H9 (cell line): ENCODE measurements around the gene EIF4E3. TPM values are rescaled to one million over a fixed set of nuclear protein-coding genes. Genes with fewer than 3 reads are reported as not detected.

Source experiments
- DNase-seq: peaks from one replicate; pipeline ENCODE4 v3.0.0-alpha.2; 2017
- H2AFZ ChIP-seq: one replicate; pipeline ENCODE4 v1.6.1; 2013; ENCODE audit warnings: mild to moderate bottlenecking, low read length, control low read depth, moderate library complexity
- H2AK5ac ChIP-seq: 2 replicates; pipeline ENCODE4 v1.6.1; 2013; ENCODE audit warnings: low read length, control low read depth, mixed read lengths; ENCODE audit not compliant: insufficient read length
- H2BK120ac ChIP-seq: one replicate; pipeline ENCODE4 v1.6.1; 2013; ENCODE audit warnings: low read depth, mild to moderate bottlenecking, low read length, control low read depth, inconsistent platforms; ENCODE audit not compliant: poor library complexity, severe bottlenecking
- H2BK12ac ChIP-seq: 2 replicates; pipeline ENCODE4 v1.6.1; 2013; ENCODE audit warnings: low read length, control low read depth, mixed read lengths, low read depth; ENCODE audit not compliant: insufficient read length
- H2BK15ac ChIP-seq: 2 replicates; pipeline ENCODE4 v1.6.1; 2013; ENCODE audit warnings: low read depth, low read length, control low read depth
- H2BK20ac ChIP-seq: one replicate; pipeline ENCODE4 v1.6.1; 2013; ENCODE audit warnings: low read depth, mild to moderate bottlenecking, low read length, control low read depth, inconsistent platforms; ENCODE audit not compliant: poor library complexity, severe bottlenecking
- H2BK5ac ChIP-seq: 2 replicates; pipeline ENCODE4 v1.6.1; 2013; ENCODE audit warnings: low read length, control low read depth, mixed read lengths; ENCODE audit not compliant: insufficient read length
- H3K14ac ChIP-seq: 2 replicates; pipeline ENCODE4 v1.6.1; 2013; ENCODE audit warnings: low read length, control low read depth; ENCODE audit not compliant: insufficient read depth
- H3K18ac ChIP-seq: 2 replicates; pipeline ENCODE4 v1.6.1; 2013; ENCODE audit warnings: low read depth, mild to moderate bottlenecking, mixed read lengths, low read length, control low read depth; ENCODE audit not compliant: insufficient read length
- H3K23ac ChIP-seq: 2 replicates; pipeline ENCODE4 v1.6.1; 2013; ENCODE audit warnings: low read length, control low read depth, mixed read lengths, low read depth; ENCODE audit not compliant: insufficient read length
- H3K23me2 ChIP-seq: 2 replicates; pipeline ENCODE4 v1.6.1; 2013; ENCODE audit warnings: low read depth, mild to moderate bottlenecking, mixed read lengths, low read length, control low read depth; ENCODE audit not compliant: insufficient read length, poor library complexity, severe bottlenecking
- H3K27ac ChIP-seq: 2 replicates; pipeline ENCODE4 v1.5.1; 2013; ENCODE audit warnings: low read length, control low read depth, mixed read lengths, low read depth; ENCODE audit not compliant: insufficient read length
- H3K27me3 ChIP-seq: 2 replicates; pipeline ENCODE4 v1.6.1; 2013; ENCODE audit warnings: low read length, control low read depth, inconsistent platforms; ENCODE audit not compliant: insufficient read depth
- H3K4ac ChIP-seq: 2 replicates; pipeline ENCODE4 v1.6.1; 2013; ENCODE audit warnings: low read depth, mild to moderate bottlenecking, control low read depth, inconsistent platforms, low read length, moderate library complexity
- H3K4me1 ChIP-seq: 2 replicates; pipeline ENCODE4 v1.6.1; 2013; ENCODE audit warnings: low read length, control low read depth, inconsistent platforms; ENCODE audit not compliant: insufficient read depth
- H3K4me2 ChIP-seq: 2 replicates; pipeline ENCODE4 v1.6.1; 2013; ENCODE audit warnings: low read length, control low read depth, mixed read lengths; ENCODE audit not compliant: insufficient read length, insufficient read depth
- H3K56ac ChIP-seq: 2 replicates; pipeline ENCODE4 v1.6.1; 2013; ENCODE audit warnings: low read depth, mild to moderate bottlenecking, mixed read lengths, low read length, control low read depth; ENCODE audit not compliant: insufficient read length
- H3K79me1 ChIP-seq: 2 replicates; pipeline ENCODE4 v1.6.1; 2013; ENCODE audit warnings: low read depth, mild to moderate bottlenecking, moderate library complexity, low read length, control low read depth, inconsistent platforms; ENCODE audit not compliant: insufficient read depth, poor library complexity, severe bottlenecking
- H3K79me2 ChIP-seq: 2 replicates; pipeline ENCODE4 v1.6.1; 2013; ENCODE audit warnings: low read length, control low read depth, inconsistent platforms; ENCODE audit not compliant: insufficient read depth
- H3K9ac ChIP-seq: 2 replicates; pipeline ENCODE4 v1.6.1; 2013; ENCODE audit warnings: low read length, control low read depth, mixed read lengths; ENCODE audit not compliant: insufficient read length; ENCODE audit errors: extremely low read depth
- H3K9me3 ChIP-seq: one replicate; pipeline ENCODE4 v1.6.1; 2013; ENCODE audit warnings: low read depth, low read length, inconsistent platforms; ENCODE audit not compliant: control insufficient read depth
- H3T11ph ChIP-seq: one replicate; pipeline ENCODE4 v1.6.1; 2013; ENCODE audit warnings: mild to moderate bottlenecking, low read length, control low read depth, inconsistent platforms
- H4K20me1 ChIP-seq: one replicate; pipeline ENCODE4 v1.6.1; 2013; ENCODE audit not compliant: control insufficient read depth, insufficient read length, insufficient read depth
- H4K5ac ChIP-seq: 2 replicates; pipeline ENCODE4 v1.6.1; 2013; ENCODE audit warnings: low read depth, mild to moderate bottlenecking, mixed read lengths, low read length, control low read depth; ENCODE audit not compliant: insufficient read length
- H4K8ac ChIP-seq: replicated peaks from 2 replicates; pipeline ENCODE4 v1.6.1; 2013; ENCODE audit warnings: low read length, control low read depth, mixed read lengths, low read depth; ENCODE audit not compliant: insufficient read length
- H4K91ac ChIP-seq: 2 replicates; pipeline ENCODE4 v1.6.1; 2013; ENCODE audit warnings: low read depth, mild to moderate bottlenecking, moderate library complexity, mixed read lengths, low read length, control low read depth; ENCODE audit not compliant: insufficient read length
- H3K27ac Mint-ChIP-seq, 3 experiments: 2 replicates in 2 of 3; 3 replicates in 1 of 3; pipeline ENCODE4 v1.8.0; 2020 to 2021; ENCODE audit warnings: mixed read lengths in 3 of 3, mild to moderate bottlenecking in 1 of 3, moderate library complexity in 1 of 3
- H3K27me3 Mint-ChIP-seq: 2 replicates; pipeline ENCODE4 v1.8.0; 2021; ENCODE audit warnings: low read depth, mild to moderate bottlenecking, moderate library complexity, mixed read lengths
- H3K36me3 Mint-ChIP-seq, 3 experiments: 2 replicates in 2 of 3; 3 replicates in 1 of 3; pipeline ENCODE4 v1.8.0; 2020 to 2021; ENCODE audit warnings: low read depth in 3 of 3, mixed read lengths in 3 of 3; ENCODE audit not compliant: insufficient read depth in 1 of 3
- H3K4me1 Mint-ChIP-seq, 2 experiments: 2 replicates each; pipeline ENCODE4 v1.8.0; 2020; ENCODE audit warnings: mixed read lengths in 2 of 2
- H3K4me3 Mint-ChIP-seq, 2 experiments: 2 replicates in 1 of 2; 3 replicates in 1 of 2; pipeline ENCODE4 v1.8.0; 2020 to 2021; ENCODE audit warnings: mild to moderate bottlenecking in 2 of 2, mixed read lengths in 2 of 2, moderate library complexity in 1 of 2
- H3K9me3 Mint-ChIP-seq, 2 experiments: 2 replicates in 1 of 2; 3 replicates in 1 of 2; pipeline ENCODE4 v1.8.0; 2020; ENCODE audit warnings: mild to moderate bottlenecking in 2 of 2, mixed read lengths in 2 of 2, moderate library complexity in 1 of 2
- CTCF ChIP-seq: fragments of 200-600 bp; sonication (generic); conservative IDR thresholded peaks from 3 replicates; pipeline ENCODE4 v1.8.0; 2021; ENCODE audit warnings: antibody characterized with exemption, mild to moderate bottlenecking
- WGBS: extraction: QIAGEN DNeasy Blood & Tissue Kit; methylation state at CpG from one replicate; pipeline ENCODE4 v1.1.7; 2013; ENCODE audit warnings: missing lambda C conversion rate, low lambda C conversion rate, mixed read lengths; ENCODE audit not compliant: insufficient read length; ENCODE audit errors: extremely low coverage; 5-methylcytosine and 5-hydroxymethylcytosine counted together
- total RNA-seq: library from RNA; stranded (reverse); gene quantifications from 2 replicates; pipeline ENCODE4 v1.2.1, GENCODE V29; 2021

The EIF4E3 gene
- total RNA-seq, 1 experiment from 2014 or later, result 12.9 TPM

- no peak overlapping the region for H3K27ac Mint-ChIP-seq
- Histone ChIP-seq H3K79me1 (no peaks in the 10 kb centered on the region), H2BK12ac (no peak overlapping the region), H4K5ac (no peak overlapping the region), H3K4me1 (peaks cover 7% of the 10 kb centered on the region; the same call in 1 of the 2 replicates), H3K23ac (no peak overlapping the region), H3K9me3 (no peaks in the 10 kb centered on the region), H2AFZ (no peak overlapping the region), H3K27me3 (no peaks in the 10 kb centered on the region), H3K56ac (no peak overlapping the region), H4K20me1 (no peaks in the 10 kb centered on the region), H3K23me2 (no peaks in the 10 kb centered on the region), H4K8ac (no peak overlapping the region), H3K4me2 (no peak overlapping the region), H3K27ac (no peak overlapping the region), H3K4ac (no peak overlapping the region), H2BK15ac (no peak overlapping the region), H3T11ph (no peak overlapping the region), H2BK5ac (no peak overlapping the region), H3K79me2 (no peaks in the 10 kb centered on the region), H3K18ac (no peak overlapping the region), H3K14ac (no peak overlapping the region), H4K91ac (no peak overlapping the region), H2AK5ac (no peak overlapping the region), H3K9ac (no peak overlapping the region), H2BK120ac (no peak overlapping the region), H2BK20ac (no peak overlapping the region)
- H3K4me3 Mint-ChIP-seq, result no peak overlapping the region
- H3K4me1 Mint-ChIP-seq, result peaks cover 26 to 29% of the 10 kb centered on the region in 2 experiments
- H3K27me3 Mint-ChIP-seq, result no peaks in the 10 kb centered on the region; the same call in 1 of the 2 replicates
- H3K36me3 Mint-ChIP-seq, result no peaks in the 10 kb centered on the region; a peak in 2 of 7 replicates
- no CpG with 5 or more reads among the region's 2 CpGs for WGBS
- no peak for DNase-seq
- H3K9me3 Mint-ChIP-seq, result 0 out of 5 replicates have a peak, but pooled peaks cover 0 to 2% of the 10 kb centered on the region in 2 experiments
- no peak for TF ChIP-seq CTCF
Measured at GRCh38 chr3:71733319-71733718, 8.1 kb upstream of the EIF4E3 start.
